ENCODE data around the gene UFC1.
"Not testable (repeated sequence)": the region's sequence is repeated elsewhere in the genome, so short reads cannot be mapped to it uniquely, and the experiment has no call there.

- TF ChIP-seq CTCF, POLR2A, EP300 (IDR thresholded peaks at IDR 0.05): not testable (repeated sequence)
These were observed 37.8 kb upstream of the UFC1 start for GRCh38 chr1:161115961-161116360.

All from tibial nerve (tissue), 4 donors.